ENCODE results near the gene TMEM86A. TPM values are rescaled to one million over a fixed set of nuclear protein-coding genes. Genes with fewer than 3 reads are reported as not detected.
A peak's percentile ranks its signal among the peaks of the same experiment; 100 is the strongest.

Gene TMEM86A
- total RNA-seq, 1 donor from 2014 or later = 7.0 TPM

DNA sequence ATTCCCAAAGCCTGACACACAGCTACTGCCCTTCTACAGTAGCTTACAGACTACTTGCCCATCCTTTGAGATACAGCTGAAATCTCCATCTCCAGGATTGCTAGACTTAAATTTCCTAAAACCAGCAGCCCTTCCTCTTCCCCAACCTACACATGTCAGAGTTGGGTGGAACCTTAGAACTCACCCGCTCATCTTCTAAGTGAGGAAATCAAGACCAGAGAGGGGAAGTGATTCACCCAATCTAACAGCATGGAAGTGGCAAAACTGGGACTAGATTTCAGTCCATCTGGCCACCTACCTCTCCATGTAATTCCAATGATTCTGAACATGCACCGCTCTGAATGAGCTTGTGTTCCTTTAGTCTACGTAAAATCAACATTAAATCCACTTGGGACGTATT is 1.0 kb upstream of the TMEM86A start:
- DNase-seq (ENCODE audit: low spot score) (no peak), ATAC-seq (no peak)
- intact Hi-C loops (cut with DNase I) = no loop called here

DNA sequence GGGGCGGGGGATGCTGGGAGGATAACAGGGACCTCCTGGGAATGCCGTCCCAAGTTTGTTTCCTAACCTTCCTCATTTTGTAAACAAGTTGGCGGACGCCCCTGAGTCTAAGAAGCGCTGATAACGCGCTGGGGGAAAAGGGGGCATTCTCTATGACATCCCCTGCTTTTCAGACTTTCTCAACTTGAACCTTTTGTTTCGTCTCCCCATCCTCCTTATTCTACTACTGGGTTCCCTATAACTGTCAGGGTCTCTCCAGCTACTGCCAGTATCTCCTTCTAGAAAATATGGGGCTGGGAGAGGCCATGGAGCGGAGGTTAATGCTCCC is 654 bp downstream of the TMEM86A start:
- no peak for ATAC-seq
- intact Hi-C loops (cut with DNase I) = no loop called here

DNA sequence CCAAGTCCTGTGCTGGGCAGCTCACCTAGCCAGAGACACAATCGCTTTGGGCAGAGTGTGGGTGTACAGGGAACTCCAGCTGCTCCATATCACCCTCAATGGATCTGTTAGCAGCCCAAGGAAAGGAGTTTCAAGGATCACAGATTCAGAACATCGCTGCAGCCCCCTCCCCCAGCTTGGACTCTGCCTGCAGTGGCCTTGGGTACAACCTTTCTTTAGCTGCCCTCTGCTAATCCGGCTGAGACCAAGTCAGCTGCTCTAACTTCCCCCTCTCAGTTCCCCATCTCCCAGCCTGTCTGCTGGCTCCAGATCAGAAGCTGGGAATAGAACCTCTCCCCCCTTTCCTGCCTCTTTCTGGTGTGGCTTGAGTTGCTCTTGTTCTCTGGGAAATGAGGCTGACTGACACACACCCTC is 1.3 kb downstream of the TMEM86A start:
- DNase-seq (ENCODE audit: low spot score) (no peak), ATAC-seq (peak; percentile 31)
- intact Hi-C loops (cut with DNase I) = no loop called here

More for the DNA sequence above, 654 bp downstream of the TMEM86A start:
- no peak for DNase-seq (ENCODE audit: low spot score)

DNA sequence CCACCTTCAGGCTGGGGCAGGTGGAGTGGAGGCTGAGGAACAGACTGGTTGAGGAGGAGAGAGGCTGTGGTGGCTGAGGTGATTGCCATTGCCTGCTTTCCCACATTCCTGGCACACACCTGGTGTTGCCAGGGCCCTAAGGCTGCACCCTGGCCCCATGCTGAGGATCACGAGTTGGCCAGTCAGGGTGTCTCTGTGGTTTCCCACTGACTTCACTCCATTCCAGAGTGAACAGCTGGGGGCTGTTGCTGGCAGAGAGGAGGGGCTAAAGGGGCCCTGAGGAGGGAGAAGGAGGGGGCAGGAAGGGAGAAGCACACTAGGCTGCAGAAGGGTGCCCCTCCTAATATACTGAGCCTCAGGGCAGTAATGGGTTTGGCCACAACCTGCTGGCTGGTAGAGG is 1.8 kb downstream of the TMEM86A start:
- intact Hi-C loops (cut with DNase I) = no loop called here
- DNase-seq (ENCODE audit: low spot score) (no peak), ATAC-seq (no peak)

DNA sequence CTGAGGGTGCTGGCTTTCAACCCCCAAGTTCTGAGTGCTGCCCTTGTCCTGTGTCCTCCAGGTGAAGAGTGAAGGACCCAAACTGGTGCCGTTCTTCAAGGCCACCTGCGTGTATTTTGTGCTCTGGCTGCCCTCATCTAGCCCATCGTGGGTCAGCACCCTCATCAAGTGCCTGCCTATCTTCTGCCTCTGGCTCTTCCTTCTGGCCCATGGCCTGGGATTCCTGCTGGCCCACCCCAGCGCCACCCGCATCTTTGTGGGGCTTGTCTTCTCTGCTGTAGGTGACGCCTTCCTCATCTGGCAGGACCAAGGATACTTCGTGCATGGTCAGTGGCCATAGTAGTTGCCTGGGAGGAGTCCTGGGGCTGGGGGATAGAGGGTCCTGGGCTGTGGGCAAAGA is 2.3 kb downstream of the TMEM86A start:
- intact Hi-C loops (cut with DNase I) = no loop called here
- no peak for ATAC-seq
- no peak for DNase-seq (ENCODE audit: low spot score)

DNA sequence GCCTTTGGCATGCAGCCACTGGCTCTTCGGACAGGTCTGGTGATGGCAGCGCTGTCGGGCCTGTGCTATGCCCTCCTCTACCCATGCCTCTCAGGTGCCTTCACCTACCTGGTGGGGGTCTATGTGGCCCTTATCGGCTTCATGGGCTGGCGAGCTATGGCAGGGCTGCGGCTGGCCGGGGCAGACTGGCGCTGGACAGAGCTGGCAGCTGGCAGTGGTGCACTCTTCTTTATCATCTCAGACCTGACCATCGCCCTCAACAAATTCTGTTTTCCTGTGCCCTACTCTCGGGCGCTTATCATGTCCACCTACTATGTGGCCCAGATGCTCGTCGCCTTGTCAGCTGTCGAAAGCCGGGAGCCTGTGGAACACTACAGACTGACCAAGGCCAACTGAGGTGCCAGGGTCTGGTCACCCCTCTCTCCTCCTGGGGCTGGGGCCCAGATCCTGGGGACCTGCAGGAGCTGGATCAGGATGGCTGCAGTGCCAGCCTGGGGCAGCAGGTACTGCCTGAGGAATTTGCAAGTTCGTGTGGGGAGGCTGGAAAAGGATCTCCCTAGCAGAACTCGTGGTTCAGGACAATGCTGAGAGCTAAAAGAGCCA is 3.1 kb downstream of the TMEM86A start:
- no peak for ATAC-seq
- intact Hi-C loops (cut with DNase I) = no loop called here
- no peak for DNase-seq (ENCODE audit: low spot score)

DNA sequence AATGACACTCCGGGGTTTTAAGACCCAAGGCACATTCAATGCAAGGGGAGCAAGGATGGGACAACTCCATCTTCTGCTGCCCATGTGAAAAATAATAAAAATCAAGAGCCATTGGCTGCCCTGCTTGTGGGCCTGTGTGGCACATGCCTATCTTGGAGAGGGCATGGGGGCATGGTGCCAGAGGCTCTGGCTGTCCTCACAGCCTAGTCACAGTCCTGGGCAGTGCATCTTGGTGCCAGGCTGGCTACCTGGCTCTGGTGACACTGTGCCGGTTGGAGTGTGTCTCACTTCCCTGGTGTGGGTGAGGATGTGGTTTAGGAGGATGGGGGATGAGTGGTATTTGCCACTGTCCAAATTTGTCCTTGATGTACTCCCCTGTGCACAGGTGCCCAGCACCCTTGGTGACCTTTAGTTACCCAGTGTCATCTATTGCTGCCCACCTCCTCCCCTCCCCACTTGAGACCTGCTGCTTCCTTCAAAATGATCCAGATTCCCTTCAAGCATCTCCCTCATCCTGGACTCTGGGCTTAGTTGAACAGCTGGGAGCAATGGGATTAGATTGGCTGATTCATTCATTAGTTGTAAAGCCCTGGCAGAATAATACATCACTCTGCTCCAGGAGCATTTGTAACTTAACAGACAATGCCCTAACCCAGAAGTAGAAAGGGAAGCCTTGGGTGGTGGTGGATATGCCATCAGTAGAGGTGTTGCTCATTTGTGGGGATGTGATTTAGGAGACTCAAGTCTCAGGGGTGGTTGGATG is 4.6 kb downstream of the TMEM86A start:
- DNase-seq (ENCODE audit: low spot score) (no peak), ATAC-seq (no peak)
- intact Hi-C loops (cut with DNase I) = no loop called here

DNA sequence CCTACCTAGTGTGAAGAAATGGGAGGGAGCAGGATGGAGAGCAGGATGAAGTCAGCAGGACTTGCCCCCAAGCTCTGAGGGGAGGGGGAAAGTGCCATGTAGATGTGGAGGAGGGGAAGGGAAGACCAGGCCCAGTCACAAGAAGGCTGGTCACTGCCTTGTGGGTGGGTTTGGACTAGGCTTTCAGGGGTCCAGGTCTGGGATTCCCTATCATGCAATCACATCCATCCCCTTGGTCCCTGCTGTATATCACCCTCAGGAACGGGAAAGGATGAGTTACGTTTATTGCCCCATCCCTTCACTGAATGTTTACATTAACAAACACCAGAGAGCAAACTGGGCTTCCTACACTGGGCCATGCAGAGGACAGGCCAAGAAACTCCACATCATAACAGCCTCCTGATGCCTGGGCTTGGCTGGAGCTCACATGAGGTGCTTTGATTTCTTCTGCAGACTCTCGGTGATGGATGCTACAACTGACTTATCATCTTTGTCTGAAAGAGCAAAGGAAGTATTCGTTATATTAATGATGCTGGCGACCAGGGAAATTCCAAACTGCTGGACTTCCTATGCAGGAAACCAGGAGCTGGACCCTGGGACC is 5.6 kb downstream of the TMEM86A start:
- no peak for ATAC-seq
- no peak for DNase-seq (ENCODE audit: low spot score)
- intact Hi-C loops (cut with DNase I) = no loop called here

DNA sequence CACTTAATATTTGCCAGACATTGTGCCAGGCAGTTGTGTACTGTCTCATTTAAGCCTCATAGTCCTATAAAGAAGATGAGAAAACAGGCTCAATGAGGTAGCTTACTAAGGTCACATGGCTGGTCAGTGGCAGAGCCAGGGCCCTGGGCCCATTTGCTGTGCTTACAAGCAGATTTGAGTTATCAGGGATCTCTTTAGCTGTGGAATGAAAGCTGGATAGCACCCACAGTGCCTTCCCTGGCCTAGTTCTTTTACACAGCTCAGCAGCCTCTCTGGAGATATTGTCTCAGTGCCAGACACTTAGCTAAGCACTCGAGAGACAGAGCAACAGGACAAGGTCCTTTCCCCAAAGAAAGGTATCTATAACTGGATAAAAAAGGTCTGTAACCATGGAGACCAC is 6.1 kb downstream of the TMEM86A start:
- ATAC-seq (no peak), DNase-seq (ENCODE audit: low spot score) (no peak)
- intact Hi-C loops (cut with DNase I) = no loop called here

DNA sequence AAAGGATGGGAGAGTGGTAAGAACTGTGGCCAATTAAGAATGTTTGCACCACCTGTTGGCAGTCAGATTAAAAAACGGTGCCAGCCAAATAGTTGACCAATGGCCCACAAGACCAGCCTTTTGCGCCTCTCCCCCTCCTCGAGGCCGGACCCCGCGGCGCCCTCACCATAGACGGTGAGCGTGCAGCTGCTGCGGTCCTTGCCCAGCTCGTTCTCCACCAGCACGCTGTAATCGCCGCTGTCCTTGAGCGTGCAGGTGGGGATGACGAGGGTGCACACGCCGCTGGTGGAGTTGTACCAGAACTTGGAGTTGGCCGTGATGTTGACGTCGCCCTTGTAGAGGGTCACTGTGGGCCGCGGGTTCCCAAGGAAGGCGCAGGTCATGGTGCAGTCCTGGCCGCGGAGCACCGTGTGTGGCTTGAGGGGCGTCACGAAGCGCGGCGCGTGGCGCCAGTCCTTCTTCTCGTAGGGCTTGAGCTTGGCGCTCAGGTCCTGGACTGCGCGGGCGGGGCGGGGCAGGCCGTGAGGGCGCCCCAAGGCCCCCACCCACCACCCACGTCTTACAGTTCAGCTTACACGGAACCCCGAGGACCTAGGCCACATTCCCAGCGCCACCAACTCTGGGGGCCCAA is 7.2 kb downstream of the TMEM86A start:
- DNase-seq (ENCODE audit: low spot score) (no peak), ATAC-seq (peak; percentile 78)
- intact Hi-C loops (cut with DNase I) = no loop called here

DNA sequence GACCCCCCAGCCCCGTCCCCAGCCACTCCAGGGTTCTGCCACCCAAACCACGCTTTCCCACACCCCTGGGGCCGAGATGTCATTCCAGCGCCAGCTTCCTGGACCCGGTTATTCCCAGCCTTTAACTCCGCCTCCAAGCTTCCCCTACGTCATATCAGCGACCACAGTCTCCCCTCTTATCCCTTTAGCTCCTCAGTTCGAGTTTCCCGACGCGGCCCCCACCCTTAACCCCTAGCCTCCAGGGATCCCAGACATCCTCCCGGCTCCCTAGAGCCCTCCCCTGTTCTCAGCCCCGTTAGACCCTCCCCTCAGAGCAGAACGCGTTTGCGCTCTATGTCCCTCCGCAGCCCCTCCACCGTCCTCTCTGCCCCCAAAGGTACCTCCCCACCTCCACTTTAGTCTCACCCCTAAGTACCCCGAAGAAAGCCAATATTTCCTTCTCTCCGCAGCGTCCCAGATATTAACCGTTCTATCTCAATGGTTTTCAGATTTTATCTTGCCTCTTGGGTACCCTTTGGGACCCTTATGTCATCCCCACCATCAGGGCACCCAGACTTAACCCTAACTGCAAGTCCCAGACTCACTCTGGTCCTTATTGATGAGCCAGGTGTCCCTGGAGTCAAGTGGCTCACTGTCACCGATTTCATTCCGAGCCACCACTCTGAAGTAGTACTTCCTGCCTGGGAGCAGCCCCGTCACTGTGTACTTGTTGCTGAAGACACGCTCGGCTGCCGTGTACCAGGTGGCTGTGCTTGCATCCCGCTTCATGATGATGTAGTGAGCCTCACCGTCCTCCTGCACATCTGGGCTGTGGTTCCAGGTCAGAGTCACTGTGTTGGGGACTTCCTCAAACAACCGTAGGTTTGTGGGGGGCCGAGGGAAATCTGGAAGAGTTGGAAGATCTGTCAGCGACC is 8.0 kb downstream of the TMEM86A start:
- ATAC-seq = peak; percentile 91
- DNase-seq (ENCODE audit: low spot score) = peak; percentile 83
- intact Hi-C loops (cut with DNase I) = no loop called here

DNA sequence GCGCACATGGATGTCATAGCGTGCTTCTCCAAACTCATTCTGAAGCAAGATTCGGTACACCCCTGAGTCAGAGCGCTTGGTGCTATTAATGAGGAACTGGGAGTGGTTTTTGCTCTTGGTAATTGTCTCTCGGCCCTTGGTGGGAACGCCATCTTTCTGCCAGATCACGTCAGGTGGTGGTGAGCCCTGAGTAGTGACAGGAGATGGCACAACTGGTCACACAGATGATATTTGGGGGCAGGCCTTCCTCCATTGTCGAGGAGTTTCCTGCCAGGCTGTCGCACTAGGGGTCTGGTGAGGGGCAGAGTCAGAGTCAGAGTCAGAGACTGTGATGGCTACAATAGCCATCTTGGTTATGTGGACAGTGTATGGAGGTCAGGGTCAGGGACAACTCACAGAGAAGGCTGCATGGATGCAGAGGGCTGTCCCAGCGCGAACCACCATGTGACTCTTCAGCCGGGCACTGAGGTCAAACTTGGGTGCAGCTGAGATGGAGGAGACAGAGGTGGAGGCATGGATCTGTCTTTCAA is 9.3 kb downstream of the TMEM86A start:
- intact Hi-C loops (cut with DNase I) = no loop called here
- DNase-seq (ENCODE audit: low spot score) = no peak
- ATAC-seq = no peak

DNA sequence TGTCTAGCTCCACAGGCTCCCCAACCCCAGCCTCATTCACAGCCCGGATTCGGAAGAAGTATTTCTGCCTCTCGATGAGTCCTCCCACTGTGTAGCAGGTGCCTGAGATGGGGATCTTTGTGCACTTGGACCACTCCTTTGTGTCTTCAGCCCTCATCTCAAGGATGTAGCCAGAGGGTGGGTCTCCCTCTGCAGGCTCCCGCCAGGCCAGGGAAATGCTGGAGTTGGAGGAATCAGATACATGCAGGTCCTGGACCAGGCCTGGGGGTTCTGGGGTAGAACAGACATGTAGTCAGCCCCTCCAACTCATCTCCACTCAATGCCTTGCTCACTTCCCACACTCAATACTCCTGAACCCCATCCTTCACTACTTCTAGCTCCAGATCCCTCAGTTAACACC is 10.8 kb downstream of the TMEM86A start:
- ATAC-seq = no peak
- intact Hi-C loops (cut with DNase I) = no loop called here
- DNase-seq (ENCODE audit: low spot score) = no peak

DNA sequence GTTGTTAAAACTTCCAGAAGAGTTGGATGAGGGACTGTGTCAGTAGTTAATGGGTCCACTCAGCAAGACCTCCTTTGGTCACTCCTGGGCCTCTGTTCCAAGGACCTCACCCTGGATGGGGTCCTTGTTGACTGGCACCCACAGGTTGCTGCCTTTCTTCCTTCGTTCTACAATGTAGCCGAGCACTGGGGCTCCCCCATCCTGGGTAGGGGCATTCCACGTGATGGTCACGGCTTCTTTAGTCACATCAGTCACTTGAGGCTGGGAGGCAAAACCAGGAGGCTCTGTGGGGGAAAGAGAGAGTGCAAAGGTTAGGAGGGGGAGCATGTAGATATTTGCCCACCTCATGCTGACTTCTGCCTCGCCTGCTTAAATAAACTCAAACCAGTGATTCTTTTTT is 12.0 kb downstream of the TMEM86A start:
- intact Hi-C loops (cut with DNase I) = no loop called here
- DNase-seq (ENCODE audit: low spot score) (no peak), ATAC-seq (no peak)

DNA sequence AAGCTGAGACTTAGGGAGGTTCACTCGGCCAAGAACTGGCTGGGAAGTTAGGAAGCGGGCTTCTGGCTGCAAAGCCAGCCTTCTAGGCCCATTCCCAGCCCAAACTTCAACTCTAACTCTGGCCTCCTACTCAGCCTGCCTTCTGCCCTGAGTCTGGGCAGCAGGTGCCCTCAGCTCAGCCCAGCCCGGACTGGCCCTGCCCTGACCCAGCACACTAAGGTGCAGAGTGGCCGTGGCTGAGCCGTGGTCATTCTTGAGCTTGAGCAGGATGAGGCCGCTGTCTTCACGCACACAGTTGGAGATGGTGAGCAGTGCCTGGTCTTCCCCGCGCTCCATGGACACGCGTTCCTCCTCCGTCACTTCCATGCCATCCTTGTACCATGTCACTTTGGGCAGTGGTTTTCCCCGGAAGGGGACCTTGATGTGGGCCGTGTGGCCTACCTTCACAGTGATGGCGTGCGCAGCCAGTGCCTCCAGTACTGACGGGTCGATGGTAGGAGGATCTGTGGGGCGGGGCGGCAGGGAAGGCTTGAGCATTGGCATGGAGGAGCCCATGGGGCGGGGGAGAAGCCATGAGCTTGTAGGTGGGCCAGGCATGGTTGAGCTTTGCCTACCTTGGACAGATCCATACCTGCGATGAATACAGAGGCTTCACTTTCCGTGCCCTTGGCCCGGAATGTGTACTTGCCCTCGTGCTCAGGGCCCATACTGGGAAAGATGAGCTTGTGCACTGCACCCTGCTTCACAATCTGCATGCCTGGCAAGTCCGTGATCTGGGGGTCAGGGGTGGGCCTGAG is 15.3 kb downstream of the TMEM86A start:
- ATAC-seq = peak; percentile 32
- no peak for DNase-seq (ENCODE audit: low spot score)
- intact Hi-C loops (cut with DNase I) = no loop called here

DNA sequence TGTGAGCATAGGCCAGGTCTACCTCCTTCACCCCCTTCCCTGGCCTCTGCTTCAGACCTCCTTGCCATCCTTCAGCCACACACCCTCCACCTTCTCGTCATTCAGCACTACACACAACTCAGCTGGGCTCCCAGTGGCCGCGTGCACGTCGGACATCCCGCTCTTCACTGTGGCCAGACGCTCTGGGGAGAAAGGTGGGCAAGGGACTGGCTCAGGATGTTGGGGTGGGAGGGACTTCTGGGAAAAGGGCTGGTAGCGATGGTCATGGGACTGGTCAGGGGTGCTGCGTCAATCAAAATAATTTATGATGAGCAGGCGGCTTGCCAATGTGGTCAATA is 15.8 kb downstream of the TMEM86A start:
- intact Hi-C loops (cut with DNase I) = no loop called here

DNA sequence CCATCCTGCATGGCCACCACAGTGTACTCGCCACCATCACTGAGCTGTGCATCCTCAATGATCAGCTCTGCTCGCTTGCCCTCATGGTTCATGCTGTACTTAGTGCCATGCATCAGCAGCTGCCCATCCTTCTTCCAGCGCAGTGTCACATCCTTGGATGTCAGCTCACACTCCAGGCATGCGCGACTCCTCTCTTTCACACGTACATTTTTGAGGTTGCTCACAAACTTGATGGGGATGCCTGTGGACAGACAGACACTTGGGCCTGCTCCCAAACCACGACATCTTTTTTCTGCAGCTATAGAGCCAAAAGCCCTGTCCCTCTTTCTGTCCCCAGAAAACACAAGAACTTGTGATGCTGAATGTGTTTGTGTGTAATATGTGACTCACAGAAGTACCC is 16.9 kb downstream of the TMEM86A start:
- DNase-seq (ENCODE audit: low spot score) = no peak
- no peak for ATAC-seq
- intact Hi-C loops (cut with DNase I) = no loop called here

More for the DNA sequence above, 15.8 kb downstream of the TMEM86A start:
- no peak for DNase-seq (ENCODE audit: low spot score)
- ATAC-seq = no peak

DNA sequence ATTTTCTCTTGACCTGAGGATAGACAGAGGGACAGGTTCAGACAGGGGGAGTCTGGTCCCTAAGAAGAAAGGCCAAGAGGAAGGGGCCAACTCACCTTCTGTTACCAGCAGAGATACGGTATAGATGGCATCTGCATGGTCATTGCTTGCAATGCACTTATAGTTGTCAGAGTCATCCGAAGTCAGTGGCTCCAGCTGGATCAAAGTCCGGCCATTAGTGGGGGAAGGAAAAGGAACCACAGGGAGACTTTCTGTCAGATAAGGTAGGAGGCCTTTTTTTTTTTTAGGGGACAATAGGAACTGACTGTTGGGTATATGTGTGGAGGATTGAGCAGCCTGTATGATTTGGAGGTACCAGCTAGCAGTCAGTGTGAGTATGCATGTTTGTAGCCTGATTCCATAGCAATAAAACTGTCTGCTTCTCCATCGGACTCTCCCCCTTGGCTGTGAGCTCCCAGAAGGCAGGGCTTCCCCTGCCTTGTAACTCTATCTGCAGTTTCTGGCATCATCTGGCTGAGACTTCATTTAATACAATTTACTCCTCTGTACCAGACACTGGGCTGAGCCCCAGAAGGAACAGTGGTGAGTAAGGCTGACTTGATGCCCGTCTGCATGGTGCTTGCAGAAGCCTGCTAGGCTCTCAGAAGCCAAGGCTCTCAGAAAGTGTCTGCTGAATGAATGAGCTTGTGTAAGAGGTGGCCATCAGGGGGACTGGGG is 21.7 kb downstream of the TMEM86A start:
- DNase-seq (ENCODE audit: low spot score) (no peak), ATAC-seq (peak; percentile 10)

More for the DNA sequence above, 21.7 kb downstream of the TMEM86A start:
- intact Hi-C loops (cut with DNase I) = no loop called here

All from sciatic nerve (tissue), 2 donors.